ENCODE results near the gene C2orf66.

C2orf66 gene

GRCh38 chr2:196823750-196824522 lies 14.8 kb upstream of the C2orf66 start:
- H3K9me3 ChIP-seq (replicated peaks in 1 of 2; ENCODE audit: control insufficient read depth in 2 of 2, insufficient read depth in 1 of 2, low read depth in 1 of 2, low read length in 2 of 2), result peaks cover 2 to 4% of the 10 kb centered on the region in 2 donors
- no peak overlapping the region for H2BK120ac ChIP-seq (ENCODE audit: low read depth, low read length)
- peaks cover 0 to 12% of the 10 kb centered on the region in 2 donors for H3K4me1 ChIP-seq (ENCODE audit: control insufficient read depth in 2 of 2, insufficient read depth in 1 of 2, low read depth in 1 of 2, low read length in 2 of 2)
- no peak overlapping the region for H3K18ac ChIP-seq (ENCODE audit: low read length)
- no peak overlapping the region for H3K27ac ChIP-seq (replicated peaks; ENCODE audit: low read length)
- H4K8ac ChIP-seq (ENCODE audit: low read depth, low read length), result no peak overlapping the region
- H2BK12ac ChIP-seq (ENCODE audit: low read length), result no peak overlapping the region
- H4K91ac ChIP-seq (ENCODE audit: low read depth, low read length, poor library complexity), result no peak overlapping the region
- no peaks in the 10 kb centered on the region for H3K79me1 ChIP-seq (ENCODE audit: low read depth, low read length)
- H3K27me3 ChIP-seq (ENCODE audit: control insufficient read depth in 3 of 3, insufficient read depth in 3 of 3, low read depth in 1 of 3, low read length in 3 of 3), result no peaks in the 10 kb centered on the region
- no peak overlapping the region for H3K4ac ChIP-seq (ENCODE audit: low read length)
- no peak overlapping the region for H2BK15ac ChIP-seq (ENCODE audit: low read length)
- H3K23ac ChIP-seq (ENCODE audit: low read depth, low read length, poor library complexity), result no peak overlapping the region
- H3K36me3 ChIP-seq (replicated peaks in 1 of 2; ENCODE audit: control insufficient read depth in 2 of 2, insufficient read depth in 2 of 2, low read length in 2 of 2), result no peaks in the 10 kb centered on the region
- DNase-seq (ENCODE audit: low spot score), result no peak
- H2BK5ac ChIP-seq (ENCODE audit: low read length), result no peak overlapping the region
- H2AK5ac ChIP-seq (ENCODE audit: low read depth, low read length), result no peak overlapping the region
- no peak overlapping the region for H3K4me2 ChIP-seq (ENCODE audit: insufficient read depth, low read length, poor library complexity, severe bottlenecking)
- no peak overlapping the region for H3K14ac ChIP-seq (ENCODE audit: low read length)
- H2AFZ ChIP-seq (ENCODE audit: low read length), result no peak overlapping the region
- H3K9ac ChIP-seq (ENCODE audit: low read depth, low read length, poor library complexity), result no peak overlapping the region
- no peak overlapping the region for H3K4me3 ChIP-seq (ENCODE audit: low read length in 2 of 2)

GRCh38 chr2:196821195-196821594 lies 12.0 kb upstream of the C2orf66 start:
- WGBS, 2 donors (ENCODE audit: extremely low coverage in 2 of 2, insufficient read length in 2 of 2, insufficient replicate concordance in 1 of 2), result no CpG with 5 or more reads among the region's 1 CpG
- Histone ChIP-seq H3K23ac (ENCODE audit: low read depth, low read length, poor library complexity) (no peak overlapping the region), H3K4me3 (ENCODE audit: low read length in 2 of 2) (no peak overlapping the region)

GRCh38 chr2:196808083-196808665 lies 981 bp downstream of the C2orf66 start:
- Histone ChIP-seq H3K36me3 (replicated peaks in 1 of 2; ENCODE audit: control insufficient read depth in 2 of 2, insufficient read depth in 2 of 2, low read length in 2 of 2) (no peaks in the 10 kb centered on the region), H2BK12ac (ENCODE audit: low read length) (no peak overlapping the region), H3K4me3 (ENCODE audit: low read length in 2 of 2) (no peak overlapping the region), H2AK5ac (ENCODE audit: low read depth, low read length) (no peak overlapping the region), H3K23ac (ENCODE audit: low read depth, low read length, poor library complexity) (no peak overlapping the region), H3K4me1 (ENCODE audit: control insufficient read depth in 2 of 2, insufficient read depth in 1 of 2, low read depth in 1 of 2, low read length in 2 of 2) (no peaks in the 10 kb centered on the region), H4K91ac (ENCODE audit: low read depth, low read length, poor library complexity) (no peak overlapping the region), H2BK5ac (ENCODE audit: low read length) (no peak overlapping the region), H3K27ac (replicated peaks; ENCODE audit: low read length) (no peak overlapping the region), H2BK120ac (ENCODE audit: low read depth, low read length) (no peak overlapping the region), H3K18ac (ENCODE audit: low read length) (no peak overlapping the region), H3K4ac (ENCODE audit: low read length) (no peak overlapping the region), H2BK15ac (ENCODE audit: low read length) (no peak overlapping the region), H2AFZ (ENCODE audit: low read length) (peak overlapping the region; percentile 0), H3K9me3 (replicated peaks in 1 of 2; ENCODE audit: control insufficient read depth in 2 of 2, insufficient read depth in 1 of 2, low read depth in 1 of 2, low read length in 2 of 2) (no peaks in the 10 kb centered on the region), H3K14ac (ENCODE audit: low read length) (no peak overlapping the region), H3K27me3 (ENCODE audit: control insufficient read depth in 3 of 3, insufficient read depth in 3 of 3, low read depth in 1 of 3, low read length in 3 of 3) (no peaks in the 10 kb centered on the region), H3K9ac (ENCODE audit: low read depth, low read length, poor library complexity) (no peak overlapping the region), H4K8ac (ENCODE audit: low read depth, low read length) (no peak overlapping the region), H3K79me1 (ENCODE audit: low read depth, low read length) (no peaks in the 10 kb centered on the region), H3K4me2 (ENCODE audit: insufficient read depth, low read length, poor library complexity, severe bottlenecking) (no peak overlapping the region)
- no CpG with 5 or more reads among the region's 2 CpGs for WGBS, 2 donors (ENCODE audit: extremely low coverage in 2 of 2, insufficient read length in 2 of 2, insufficient replicate concordance in 1 of 2)
- DNase-seq (ENCODE audit: low spot score), result no peak

More at GRCh38 chr2:196821195-196821594, 12.0 kb upstream of the C2orf66 start:
- Histone ChIP-seq H2BK120ac (ENCODE audit: low read depth, low read length) (no peak overlapping the region), H2BK12ac (ENCODE audit: low read length) (no peak overlapping the region), H2BK5ac (ENCODE audit: low read length) (no peak overlapping the region), H3K4ac (ENCODE audit: low read length) (no peak overlapping the region), H2AK5ac (ENCODE audit: low read depth, low read length) (no peak overlapping the region), H3K4me2 (ENCODE audit: insufficient read depth, low read length, poor library complexity, severe bottlenecking) (no peak overlapping the region), H3K9me3 (replicated peaks in 1 of 2; ENCODE audit: control insufficient read depth in 2 of 2, insufficient read depth in 1 of 2, low read depth in 1 of 2, low read length in 2 of 2) (peaks cover 5 to 6% of the 10 kb centered on the region in 2 donors), H3K4me1 (ENCODE audit: control insufficient read depth in 2 of 2, insufficient read depth in 1 of 2, low read depth in 1 of 2, low read length in 2 of 2) (no peaks in the 10 kb centered on the region), H3K18ac (ENCODE audit: low read length) (no peak overlapping the region), H3K27ac (replicated peaks; ENCODE audit: low read length) (no peak overlapping the region), H3K14ac (ENCODE audit: low read length) (no peak overlapping the region), H2AFZ (ENCODE audit: low read length) (no peak overlapping the region), H2BK15ac (ENCODE audit: low read length) (no peak overlapping the region), H3K79me1 (ENCODE audit: low read depth, low read length) (no peaks in the 10 kb centered on the region), H4K8ac (ENCODE audit: low read depth, low read length) (no peak overlapping the region), H3K36me3 (replicated peaks in 1 of 2; ENCODE audit: control insufficient read depth in 2 of 2, insufficient read depth in 2 of 2, low read length in 2 of 2) (no peaks in the 10 kb centered on the region), H3K9ac (ENCODE audit: low read depth, low read length, poor library complexity) (no peak overlapping the region), H3K27me3 (ENCODE audit: control insufficient read depth in 3 of 3, insufficient read depth in 3 of 3, low read depth in 1 of 3, low read length in 3 of 3) (no peaks in the 10 kb centered on the region), H4K91ac (ENCODE audit: low read depth, low read length, poor library complexity) (no peak overlapping the region)
- DNase-seq (ENCODE audit: low spot score), result no peak

GRCh38 chr2:196804381-196804780 lies 4.8 kb downstream of the C2orf66 start:
- no peak overlapping the region for H3K14ac ChIP-seq (ENCODE audit: low read length)
- no peaks in the 10 kb centered on the region for H3K79me1 ChIP-seq (ENCODE audit: low read depth, low read length)
- H3K4ac ChIP-seq (ENCODE audit: low read length), result no peak overlapping the region
- no peak overlapping the region for H4K91ac ChIP-seq (ENCODE audit: low read depth, low read length, poor library complexity)
- no peak overlapping the region for H4K8ac ChIP-seq (ENCODE audit: low read depth, low read length)
- no CpG with 5 or more reads among the region's 1 CpG for WGBS, 2 donors (ENCODE audit: extremely low coverage in 2 of 2, insufficient read length in 2 of 2, insufficient replicate concordance in 1 of 2)
- no peak for DNase-seq (ENCODE audit: low spot score)
- H2BK120ac ChIP-seq (ENCODE audit: low read depth, low read length), result no peak overlapping the region
- H3K9me3 ChIP-seq (replicated peaks in 1 of 2; ENCODE audit: control insufficient read depth in 2 of 2, insufficient read depth in 1 of 2, low read depth in 1 of 2, low read length in 2 of 2), result no peaks in the 10 kb centered on the region
- no peak overlapping the region for H3K9ac ChIP-seq (ENCODE audit: low read depth, low read length, poor library complexity)
- no peak overlapping the region for H2BK5ac ChIP-seq (ENCODE audit: low read length)
- H2AFZ ChIP-seq (ENCODE audit: low read length), result no peak overlapping the region
- H3K18ac ChIP-seq (ENCODE audit: low read length), result no peak overlapping the region
- H3K23ac ChIP-seq (ENCODE audit: low read depth, low read length, poor library complexity), result no peak overlapping the region
- H3K4me1 ChIP-seq (ENCODE audit: control insufficient read depth in 2 of 2, insufficient read depth in 1 of 2, low read depth in 1 of 2, low read length in 2 of 2), result no peaks in the 10 kb centered on the region
- H3K4me2 ChIP-seq (ENCODE audit: insufficient read depth, low read length, poor library complexity, severe bottlenecking), result no peak overlapping the region
- no peak overlapping the region for H2BK15ac ChIP-seq (ENCODE audit: low read length)
- no peaks in the 10 kb centered on the region for H3K27me3 ChIP-seq (ENCODE audit: control insufficient read depth in 3 of 3, insufficient read depth in 3 of 3, low read depth in 1 of 3, low read length in 3 of 3)
- no peaks in the 10 kb centered on the region for H3K36me3 ChIP-seq (replicated peaks in 1 of 2; ENCODE audit: control insufficient read depth in 2 of 2, insufficient read depth in 2 of 2, low read length in 2 of 2)
- no peak overlapping the region for H2BK12ac ChIP-seq (ENCODE audit: low read length)
- no peak overlapping the region for H2AK5ac ChIP-seq (ENCODE audit: low read depth, low read length)
- no peak overlapping the region for H3K27ac ChIP-seq (replicated peaks; ENCODE audit: low read length)
- H3K4me3 ChIP-seq (ENCODE audit: low read length in 2 of 2), result no peak overlapping the region
